GM10248 (cell line): Measurements from ENCODE around the gene MRPL54.
A peak's percentile ranks its signal among the peaks of the same experiment; 100 is the strongest.
"Not testable (repeated sequence)": the region's sequence is repeated elsewhere in the genome, so short reads cannot be mapped to it uniquely, and the experiment has no call there.

Source experiments
- CTCF ChIA-PET: fragments of 300-600 bp; sonication (Branson Sonifier 250); formaldehyde crosslinking; extraction: SDS; loops from one replicate; lab custom pipeline; 2021; ENCODE audit warnings: antibody characterized with exemption; lab: Yijun Ruan, JAX
- POLR2A ChIA-PET: fragments of 350-650 bp; sonication (Branson Sonifier 250); formaldehyde crosslinking; extraction: SDS; loops from one replicate; lab custom pipeline; 2020; ENCODE audit warnings: antibody characterized with exemption; lab: Yijun Ruan, JAX
- DNase-seq: peaks from one replicate; pipeline ENCODE4 v3.0.0; 2012; ENCODE audit errors: extremely low spot score
- TF ChIP-seq, protein P1 (sequence below): IDR thresholded peaks from 2 replicates; pipeline ENCODE4 v1.5.1; 2012; ENCODE audit warnings: mild to moderate bottlenecking, low read depth; ENCODE audit errors: extremely low read depth, missing control alignments, control extremely low read depth

MRPL54 gene

DNA sequence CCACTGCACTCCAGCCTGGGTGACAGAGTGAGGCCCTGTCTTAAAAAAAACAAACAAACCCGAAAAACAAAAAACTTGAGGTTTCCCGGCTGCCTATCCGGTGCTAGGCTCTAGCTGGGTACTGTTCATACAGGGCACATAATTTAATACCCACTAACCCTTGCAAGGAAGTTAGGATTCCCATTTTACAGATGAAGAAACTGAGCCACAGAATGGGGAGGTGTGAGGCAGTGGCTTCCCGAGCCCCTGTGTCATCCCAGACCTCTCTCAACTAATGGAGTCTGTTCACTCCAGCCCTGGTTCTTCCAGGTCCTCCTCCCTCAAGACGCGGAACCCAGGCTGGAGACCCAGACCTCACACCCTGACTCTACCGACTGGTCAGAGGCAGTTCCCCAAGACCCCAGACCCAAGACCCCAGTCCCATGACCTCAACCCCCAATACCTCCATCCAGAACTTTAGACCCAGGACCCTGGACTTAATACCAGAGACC is 1.6 kb upstream of the MRPL54 start:
- DNase-seq, result no peak
- CTCF ChIA-PET, result interaction anchor here (0.6 to 2.0 kb wide), 5 partner anchors 8 to 95 kb away, joined by 3 to 8 read pairs (median 3); no protein-coding TSS in a partner anchor
- TF ChIP-seq, protein P1, sequence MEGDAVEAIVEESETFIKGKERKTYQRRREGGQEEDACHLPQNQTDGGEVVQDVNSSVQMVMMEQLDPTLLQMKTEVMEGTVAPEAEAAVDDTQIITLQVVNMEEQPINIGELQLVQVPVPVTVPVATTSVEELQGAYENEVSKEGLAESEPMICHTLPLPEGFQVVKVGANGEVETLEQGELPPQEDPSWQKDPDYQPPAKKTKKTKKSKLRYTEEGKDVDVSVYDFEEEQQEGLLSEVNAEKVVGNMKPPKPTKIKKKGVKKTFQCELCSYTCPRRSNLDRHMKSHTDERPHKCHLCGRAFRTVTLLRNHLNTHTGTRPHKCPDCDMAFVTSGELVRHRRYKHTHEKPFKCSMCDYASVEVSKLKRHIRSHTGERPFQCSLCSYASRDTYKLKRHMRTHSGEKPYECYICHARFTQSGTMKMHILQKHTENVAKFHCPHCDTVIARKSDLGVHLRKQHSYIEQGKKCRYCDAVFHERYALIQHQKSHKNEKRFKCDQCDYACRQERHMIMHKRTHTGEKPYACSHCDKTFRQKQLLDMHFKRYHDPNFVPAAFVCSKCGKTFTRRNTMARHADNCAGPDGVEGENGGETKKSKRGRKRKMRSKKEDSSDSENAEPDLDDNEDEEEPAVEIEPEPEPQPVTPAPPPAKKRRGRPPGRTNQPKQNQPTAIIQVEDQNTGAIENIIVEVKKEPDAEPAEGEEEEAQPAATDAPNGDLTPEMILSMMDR, result no peak
- POLR2A ChIA-PET, result no interaction called here

DNA sequence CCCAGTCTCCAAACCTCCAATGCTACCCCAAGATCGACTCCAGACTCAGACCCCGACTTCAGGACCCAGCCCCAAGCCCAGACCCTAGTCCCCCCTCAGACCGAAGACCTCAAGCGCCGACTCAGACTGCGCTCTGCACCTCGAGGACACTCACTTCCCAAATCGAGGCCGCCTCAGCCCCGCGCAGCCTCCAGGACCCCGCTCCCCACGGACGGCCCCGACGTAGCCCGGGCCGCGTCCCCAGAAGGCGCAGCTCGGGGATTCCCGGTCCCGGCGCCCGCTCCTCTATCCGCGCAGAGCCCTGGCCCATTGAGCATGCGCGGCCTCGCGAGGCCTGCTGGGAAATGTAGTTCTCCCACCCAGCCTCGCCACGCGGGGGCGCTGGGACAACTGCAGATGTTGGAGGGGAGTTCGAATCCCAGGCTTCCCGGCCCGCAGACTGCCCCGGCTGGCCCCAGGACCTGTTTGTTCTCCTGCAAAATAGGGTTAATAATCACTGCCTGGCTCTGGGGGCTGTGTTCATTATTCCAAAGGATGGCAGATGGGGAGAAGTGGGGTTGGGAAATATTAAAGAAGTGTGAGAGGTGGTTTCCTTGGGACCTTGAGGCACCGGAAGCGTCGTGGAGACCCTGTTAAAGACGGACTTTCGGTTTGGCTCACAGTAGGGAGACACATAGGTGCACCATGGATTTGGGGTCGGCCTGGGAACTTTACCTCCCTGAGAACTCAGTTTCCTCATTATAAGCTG is 926 bp upstream of the MRPL54 start, which contains the start of gene APBA3:
TSS of gene APBA3 (minus strand) at position 311 of the 748 bp plus-strand sequence. CDS start 1,428 bp downstream, outside the sequence.
- ChIA-PET POLR2A (no interaction called here), CTCF (interaction anchor here (0.6 to 2.6 kb wide), 7 partner anchors 8 to 223 kb away, joined by 3 to 19 read pairs (median 4); partner anchors contain the start of genes EEF2 and RAX2)
- peak; percentile 97 for DNase-seq
- TF ChIP-seq, protein P1, result peak; percentile 88

DNA sequence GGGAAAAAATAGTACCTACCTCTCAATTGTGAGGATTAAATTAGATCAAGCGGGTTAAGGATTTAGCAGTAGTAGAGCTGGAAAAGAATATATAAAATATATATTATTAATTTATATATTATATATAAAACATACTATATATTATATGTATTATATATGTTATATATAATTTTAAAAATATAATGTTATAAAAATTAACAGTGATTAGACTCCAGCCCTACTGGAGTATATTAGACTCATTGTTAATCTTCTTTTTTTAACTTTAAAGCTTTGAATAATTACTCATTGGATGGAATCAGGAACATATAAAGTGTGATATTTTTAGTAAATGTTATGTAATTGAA is 380 bp upstream of the MRPL54 start:
- ChIA-PET POLR2A (no interaction called here), CTCF (interaction anchor here (1.0 to 2.6 kb wide), 5 partner anchors 9 to 223 kb away, joined by 3 to 19 read pairs (median 8); partner anchors contain the start of genes EEF2 and RAX2)
- DNase-seq, result no peak
- TF ChIP-seq, protein P1, result no peak

DNA sequence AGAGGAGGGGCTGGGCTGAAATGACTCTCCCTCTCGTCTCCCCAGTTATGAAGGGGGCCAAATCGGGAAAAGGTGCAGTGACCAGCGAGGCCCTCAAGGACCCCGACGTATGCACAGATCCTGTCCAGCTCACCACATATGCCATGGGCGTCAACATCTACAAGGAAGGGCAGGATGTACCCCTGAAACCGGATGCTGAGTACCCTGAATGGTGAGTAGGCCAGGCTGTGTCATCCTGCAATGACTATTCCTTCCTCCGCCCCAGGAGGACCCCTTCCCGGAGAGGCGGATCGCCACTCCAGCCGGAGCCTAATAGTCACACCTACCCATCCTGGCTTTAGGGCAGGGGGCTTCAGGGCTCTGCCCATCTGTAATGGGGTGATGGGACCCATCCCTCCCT is 2.6 kb downstream of the MRPL54 start:
- no peak for DNase-seq
- POLR2A ChIA-PET, result no interaction called here
- CTCF ChIA-PET, result no interaction called here
- TF ChIP-seq, protein P1, result no peak

DNA sequence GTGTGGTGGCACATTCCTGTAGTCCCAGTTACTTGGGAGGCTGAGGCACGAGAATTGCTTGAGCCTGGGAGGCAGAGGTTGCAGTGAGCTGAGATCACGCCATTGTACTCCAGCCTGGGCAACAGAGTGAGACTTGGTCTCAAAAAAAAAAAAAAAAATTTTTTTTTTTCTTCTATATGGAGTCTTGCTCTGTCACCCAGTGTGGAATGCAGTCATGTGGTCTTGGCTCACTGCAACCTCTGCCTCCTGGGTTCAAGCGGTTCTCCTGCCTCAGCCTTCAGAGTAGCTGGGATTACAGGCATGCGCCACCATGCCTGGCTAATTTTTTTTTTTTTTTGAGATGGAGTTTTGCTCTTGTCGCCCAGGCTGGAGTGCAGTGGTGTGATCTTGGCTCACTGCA is 3.3 kb downstream of the MRPL54 start:
- POLR2A ChIA-PET, result interaction anchor here (0.7 kb wide), 1 partner anchor 9 kb away, joined by 3 read pairs; no protein-coding TSS in a partner anchor
- CTCF ChIA-PET, result not testable (repeated sequence)

DNA sequence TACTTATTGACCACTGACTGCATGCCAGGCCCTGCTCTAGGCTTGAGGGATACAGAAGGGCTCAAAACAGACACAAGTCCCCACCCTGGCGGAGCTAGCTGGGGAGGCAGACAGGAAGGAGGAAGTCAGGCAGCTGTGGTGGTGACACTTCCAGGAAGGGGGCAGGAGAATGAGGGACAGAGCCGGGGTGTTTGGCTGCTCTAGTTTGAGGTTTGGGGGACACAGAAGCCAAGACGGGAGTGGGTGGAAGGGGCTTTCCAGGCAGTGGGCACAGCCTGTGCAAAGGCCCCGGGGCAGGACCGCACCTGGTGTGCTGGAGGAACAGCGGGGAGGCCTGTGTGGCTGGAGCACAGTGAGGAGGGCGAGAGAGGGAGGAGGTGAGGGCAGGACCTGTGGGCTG is 4.0 kb downstream of the MRPL54 start:
- ChIA-PET POLR2A (interaction anchor here (0.7 kb wide), 1 partner anchor 8 kb away, joined by 3 read pairs; no protein-coding TSS in a partner anchor), CTCF (no interaction called here)
- no peak for DNase-seq
- TF ChIP-seq, protein P1, result no peak

More for the DNA sequence above, 3.3 kb downstream of the MRPL54 start:
- not testable (repeated sequence) for DNase-seq

DNA sequence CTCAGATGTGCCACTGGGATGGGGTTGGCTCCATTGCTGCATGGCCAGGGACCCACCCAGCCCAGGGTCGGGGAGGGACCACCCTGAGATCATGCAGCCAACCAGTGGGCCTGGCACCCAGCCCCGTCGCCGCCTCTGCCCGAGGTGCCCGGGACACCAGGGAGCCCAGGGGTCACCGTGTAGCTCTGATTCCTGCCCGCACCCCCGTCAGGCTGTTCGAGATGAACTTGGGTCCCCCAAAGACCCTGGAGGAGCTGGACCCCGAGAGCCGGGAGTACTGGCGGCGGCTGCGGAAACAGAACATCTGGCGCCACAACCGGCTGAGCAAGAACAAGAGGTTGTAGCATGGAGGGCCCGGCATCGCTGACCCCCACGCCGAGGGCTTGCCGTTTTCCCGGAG is 4.6 kb downstream of the MRPL54 start:
- ChIA-PET CTCF (no interaction called here), POLR2A (no interaction called here)
- DNase-seq, result no peak
- TF ChIP-seq, protein P1, result no peak
